ENCODE data around the gene AKIP1. TPM values are rescaled to one million over a fixed set of nuclear protein-coding genes. Genes with fewer than 3 reads are reported as not detected.

Gene AKIP1
- total and polyA plus RNA-seq, 9 donors, result 12.4 to 42.3 (median 20.8) TPM

DNA sequence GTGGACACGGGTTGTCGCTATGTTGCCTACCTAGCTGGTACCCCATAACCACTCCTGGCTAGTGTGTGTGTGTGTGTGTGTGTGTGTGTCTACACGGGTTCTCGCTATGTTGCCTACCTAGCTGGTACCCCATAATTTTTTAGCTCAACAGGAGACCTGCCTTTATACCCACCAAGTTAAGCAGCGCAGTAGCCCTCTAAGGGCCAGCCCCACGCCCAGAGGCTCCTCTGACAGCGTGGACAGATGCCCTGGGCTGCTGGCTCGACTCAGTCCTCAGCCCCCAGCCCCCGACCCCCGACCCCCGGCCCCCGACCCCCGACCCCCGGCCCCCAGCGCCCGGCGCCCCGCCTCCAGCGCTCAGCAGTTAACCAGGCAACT is 351 bp upstream of the AKIP1 start:
- no peaks in the 10 kb centered on the region for H3K36me3 ChIP-seq
- DNase-seq, result no peak
- H3K27ac ChIP-seq, result no peak overlapping the region
- H3K9me3 ChIP-seq, result no peaks in the 10 kb centered on the region
- 1 to 7% (median 2%) methylated on average over 16 to 19 of the region's 19 CpGs for WGBS, 3 donors
- intact Hi-C loops (cut with DNase I), result loop anchor here in 2 of 4 donors (2.0 to 5.0 kb wide), 2 partner anchors 38 to 52 kb away; no protein-coding TSS in a partner anchor
- TF ChIP-seq, protein P1, sequence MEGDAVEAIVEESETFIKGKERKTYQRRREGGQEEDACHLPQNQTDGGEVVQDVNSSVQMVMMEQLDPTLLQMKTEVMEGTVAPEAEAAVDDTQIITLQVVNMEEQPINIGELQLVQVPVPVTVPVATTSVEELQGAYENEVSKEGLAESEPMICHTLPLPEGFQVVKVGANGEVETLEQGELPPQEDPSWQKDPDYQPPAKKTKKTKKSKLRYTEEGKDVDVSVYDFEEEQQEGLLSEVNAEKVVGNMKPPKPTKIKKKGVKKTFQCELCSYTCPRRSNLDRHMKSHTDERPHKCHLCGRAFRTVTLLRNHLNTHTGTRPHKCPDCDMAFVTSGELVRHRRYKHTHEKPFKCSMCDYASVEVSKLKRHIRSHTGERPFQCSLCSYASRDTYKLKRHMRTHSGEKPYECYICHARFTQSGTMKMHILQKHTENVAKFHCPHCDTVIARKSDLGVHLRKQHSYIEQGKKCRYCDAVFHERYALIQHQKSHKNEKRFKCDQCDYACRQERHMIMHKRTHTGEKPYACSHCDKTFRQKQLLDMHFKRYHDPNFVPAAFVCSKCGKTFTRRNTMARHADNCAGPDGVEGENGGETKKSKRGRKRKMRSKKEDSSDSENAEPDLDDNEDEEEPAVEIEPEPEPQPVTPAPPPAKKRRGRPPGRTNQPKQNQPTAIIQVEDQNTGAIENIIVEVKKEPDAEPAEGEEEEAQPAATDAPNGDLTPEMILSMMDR (IDR thresholded peaks at IDR 0.05), result no peak
- TF ChIP-seq EP300 (IDR thresholded peaks at IDR 0.05), result no peak
- TF ChIP-seq POLR2A (IDR thresholded peaks at IDR 0.05), result no peak
- no peaks in the 10 kb centered on the region for H3K27me3 ChIP-seq
- H3K4me1 ChIP-seq (ENCODE audit: insufficient read depth), result peaks cover 6% of the 10 kb centered on the region
- peak overlapping the region; percentile 83 for H3K4me3 ChIP-seq

DNA sequence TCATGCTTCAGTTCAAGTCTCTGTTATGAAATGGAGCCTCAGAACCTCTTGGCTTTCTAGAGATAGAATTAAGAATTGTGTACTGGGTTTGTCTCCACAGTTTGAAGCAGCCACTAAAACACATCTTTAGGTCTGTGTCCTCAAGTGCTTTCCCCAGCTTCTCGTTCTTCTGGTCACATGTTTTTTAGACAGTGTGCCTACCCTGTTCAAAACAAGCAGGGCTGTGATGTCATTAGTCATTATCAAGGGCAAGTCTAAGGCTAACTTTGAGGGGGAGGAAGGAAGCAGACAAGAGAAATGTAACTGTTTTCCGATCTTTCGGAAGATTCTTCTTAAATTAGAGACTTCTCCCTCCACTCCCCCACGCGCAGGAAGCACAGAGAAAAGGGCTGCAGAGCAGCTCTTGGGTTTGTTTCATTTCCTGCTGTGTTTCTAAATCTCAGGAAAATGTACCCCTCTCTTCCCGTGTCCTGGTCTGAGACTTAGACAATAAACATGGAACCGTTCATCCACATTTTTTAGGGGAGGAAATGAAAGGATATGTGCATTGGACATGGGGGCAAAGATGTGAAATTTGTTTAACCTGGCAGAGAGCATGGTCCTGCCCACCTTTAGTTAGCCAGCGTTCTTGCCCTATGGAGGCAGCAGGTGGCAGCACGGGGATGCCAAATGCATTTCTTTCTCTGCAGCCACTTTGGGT is 3.1 kb downstream of the AKIP1 start:
- Histone ChIP-seq H3K27me3 (no peaks in the 10 kb centered on the region), H3K36me3 (no peaks in the 10 kb centered on the region), H3K27ac (peak overlapping the region; percentile 18 to 73), H3K9me3 (no peaks in the 10 kb centered on the region), H3K4me3 (no peak overlapping the region), H3K4me1 (ENCODE audit: insufficient read depth) (peaks cover 9% of the 10 kb centered on the region)
- TF ChIP-seq, protein P1 (IDR thresholded peaks at IDR 0.05), result peak; percentile 28 to 36 (median 33)
- TF ChIP-seq POLR2A (IDR thresholded peaks at IDR 0.05), result no peak
- intact Hi-C loops (cut with DNase I), result loop anchor here in 1 of 4 donors (5.0 kb wide), 1 partner anchor 42 kb away; no protein-coding TSS in a partner anchor
- 2 to 4% (median 4%) methylated on average over 9 of the region's 9 CpGs for WGBS, 3 donors
- peak in 4 of 5 donors; percentile 25 to 56 (median 42) for DNase-seq

DNA sequence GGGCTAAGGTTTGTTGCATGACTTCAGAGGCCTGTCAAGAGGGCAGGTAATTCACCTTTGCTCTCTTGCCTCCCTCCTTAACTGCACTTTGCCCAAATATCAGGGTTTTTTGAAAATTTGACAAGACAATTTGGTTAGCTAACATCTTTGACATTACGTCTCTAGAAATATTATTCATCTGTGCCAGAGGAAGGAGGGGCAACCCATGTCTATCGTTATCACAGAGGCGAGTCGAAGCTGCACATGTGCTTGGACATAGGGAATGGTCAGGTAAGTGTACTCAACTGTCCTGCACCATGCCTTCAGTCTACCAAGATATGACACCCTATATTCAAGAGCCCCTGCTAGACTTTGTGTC is 3.7 kb downstream of the AKIP1 start:
- no peaks in the 10 kb centered on the region for H3K36me3 ChIP-seq
- intact Hi-C loops (cut with DNase I), result loop anchor here in 1 of 4 donors (5.0 kb wide), 2 partner anchors 42 to 43 kb away; no protein-coding TSS in a partner anchor
- H3K4me3 ChIP-seq, result no peak overlapping the region
- no peak for TF ChIP-seq EP300 (IDR thresholded peaks at IDR 0.05)
- no peak for TF ChIP-seq POLR2A (IDR thresholded peaks at IDR 0.05)
- TF ChIP-seq, protein P1 (IDR thresholded peaks at IDR 0.05), result no peak
- H3K9me3 ChIP-seq, result no peaks in the 10 kb centered on the region
- WGBS, 3 donors, result 35 to 47% (median 37%) methylated on average over 4 of the region's 4 CpGs
- peaks cover 9% of the 10 kb centered on the region for H3K4me1 ChIP-seq (ENCODE audit: insufficient read depth)
- H3K27me3 ChIP-seq, result no peaks in the 10 kb centered on the region
- peak overlapping the region in 1 of 2 donors; percentile 73 for H3K27ac ChIP-seq
- no peak for DNase-seq

DNA sequence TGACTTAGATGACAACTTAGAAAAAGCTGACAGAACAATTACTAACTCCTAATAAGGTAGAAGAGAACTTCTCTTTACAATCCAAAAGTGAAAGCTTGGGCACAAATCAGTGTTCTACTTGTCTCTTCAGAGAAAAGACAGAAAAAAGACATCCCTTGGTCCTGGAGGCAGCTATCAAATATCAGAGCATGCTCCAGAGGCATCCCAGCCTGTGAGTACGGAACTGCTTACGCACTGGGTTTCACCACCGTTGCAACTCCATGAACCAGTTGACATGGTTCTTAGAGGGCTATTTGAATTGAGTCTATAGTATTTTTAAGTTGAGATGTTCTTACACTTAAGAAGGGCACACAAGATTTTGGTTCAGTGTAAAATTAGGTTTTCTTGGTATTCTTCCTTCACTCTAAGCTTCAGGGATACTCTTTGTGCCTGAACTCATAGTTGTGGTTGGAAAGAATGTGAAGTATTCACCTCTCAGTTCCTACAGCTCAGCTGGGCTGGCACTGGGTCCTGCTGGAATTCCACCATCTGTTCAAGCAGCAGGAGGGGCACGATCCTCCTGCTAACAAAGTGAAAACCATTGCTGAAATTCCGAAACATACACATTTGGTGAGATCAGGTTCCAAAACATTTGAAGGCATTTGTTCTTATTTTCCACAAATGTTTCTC is 6.3 kb downstream of the AKIP1 start:
- Histone ChIP-seq H3K4me3 (no peak overlapping the region), H3K4me1 (ENCODE audit: insufficient read depth) (peaks cover 9% of the 10 kb centered on the region), H3K27ac (no peak overlapping the region), H3K9me3 (no peaks in the 10 kb centered on the region), H3K27me3 (no peaks in the 10 kb centered on the region), H3K36me3 (no peaks in the 10 kb centered on the region)
- peak in 3 of 5 donors; percentile 35 to 78 (median 61) for DNase-seq
- TF ChIP-seq, protein P1 (IDR thresholded peaks at IDR 0.05), result no peak
- no peak for TF ChIP-seq EP300 (IDR thresholded peaks at IDR 0.05)
- 7 to 18% (median 11%) methylated on average over 5 of the region's 5 CpGs for WGBS, 3 donors
- intact Hi-C loops (cut with DNase I), result loop anchor here in 1 of 4 donors (5.0 kb wide), 1 partner anchor 40 kb away; no protein-coding TSS in a partner anchor
